Measurements from ENCODE around the gene NME2.
"Not testable (repeated sequence)": the region's sequence is repeated elsewhere in the genome, so short reads cannot be mapped to it uniquely, and the experiment has no call there.

NME2 gene

GRCh38 chr17:51166198-51166986, at the start of gene NME2:
TSS of gene NME2 (plus strand) at chr17:51166411. CDS start at chr17:51166831, 420 bp downstream.
- no peak for DNase-seq

- DNase-seq = peak; percentile 82
Measured at GRCh38 chr17:51118330-51119195, 47.6 kb upstream of the NME2 start.

- DNase-seq = no peak
Measured at GRCh38 chr17:51119415-51120356, 46.5 kb upstream of the NME2 start.

GRCh38 chr17:51120357-51120738, 45.9 kb upstream of the NME2 start:
- DNase-seq = no peak

GRCh38 chr17:51120739-51121619, 45.2 kb upstream of the NME2 start, which contains the start of gene SPAG9:
TSS of gene SPAG9 (minus strand) at chr17:51120868. CDS start at chr17:51120656, 212 bp downstream.
- DNase-seq = peak; percentile 68

- no peak for DNase-seq
Measured at GRCh38 chr17:51121620-51122472, 44.4 kb upstream of the NME2 start.

GRCh38 chr17:51122473-51123115, 43.6 kb upstream of the NME2 start:
- not testable (repeated sequence) for DNase-seq

GRCh38 chr17:51124640-51125503, 41.3 kb upstream of the NME2 start:
- no peak for DNase-seq

GRCh38 chr17:51128076-51128475, 38.1 kb upstream of the NME2 start:
- DNase-seq = no peak

- no peak for DNase-seq
Measured at GRCh38 chr17:51132964-51133319, 33.3 kb upstream of the NME2 start.

GRCh38 chr17:51133365-51133764, 32.8 kb upstream of the NME2 start:
- no peak for DNase-seq

GRCh38 chr17:51135956-51136355, 30.3 kb upstream of the NME2 start:
- no peak for DNase-seq

- no peak for DNase-seq
Measured at GRCh38 chr17:51142597-51142996, 23.6 kb upstream of the NME2 start.

- no peak for DNase-seq
Measured at GRCh38 chr17:51144266-51145022, 21.8 kb upstream of the NME2 start.

GRCh38 chr17:51147650-51148049, 18.6 kb upstream of the NME2 start:
- DNase-seq = no peak

GRCh38 chr17:51149163-51149562, 17.0 kb upstream of the NME2 start:
- DNase-seq = no peak

- DNase-seq = no peak
Measured at GRCh38 chr17:51150932-51151331, 15.3 kb upstream of the NME2 start.

- DNase-seq = no peak
Measured at GRCh38 chr17:51152766-51153209, 13.4 kb upstream of the NME2 start.
